Skeletal muscle satellite cell (primary cell): ENCODE data around the gene C16orf90.
"Not testable (repeated sequence)": the region's sequence is repeated elsewhere in the genome, so short reads cannot be mapped to it uniquely, and the experiment has no call there.

Experiments used
- H3K27me3 ChIP-seq: 2 replicates; pipeline ENCODE4 v1.7.0; 2013; ENCODE audit warnings: low read length; ENCODE audit not compliant: control insufficient read depth, insufficient read depth
- H3K36me3 ChIP-seq: 2 replicates; pipeline ENCODE4 v1.7.0; 2013; ENCODE audit warnings: mild to moderate bottlenecking, control low read depth, low read length; ENCODE audit not compliant: insufficient read depth
- H3K4me1 ChIP-seq: 2 replicates; pipeline ENCODE4 v1.7.0; 2013; ENCODE audit warnings: low read length; ENCODE audit not compliant: control insufficient read depth, insufficient read depth
- H3K4me2 ChIP-seq: 2 replicates; pipeline ENCODE4 v1.7.0; 2013; ENCODE audit warnings: mild to moderate bottlenecking, low read length
- H3K4me3 ChIP-seq: 2 replicates; pipeline ENCODE4 v1.7.0; 2013; ENCODE audit warnings: low read length
- H3K9ac ChIP-seq: 2 replicates; pipeline ENCODE4 v1.7.0; 2013; ENCODE audit warnings: mild to moderate bottlenecking, low read depth, low read length, moderate library complexity
- H3K9me3 ChIP-seq: replicated peaks from 2 replicates; pipeline ENCODE4 v1.7.0; 2013; ENCODE audit warnings: mild to moderate bottlenecking, control low read depth, low read length

C16orf90 gene

GRCh38 chr16:3527216-3527829 is 32.0 kb upstream of the C16orf90 start:
- not testable (repeated sequence) for H3K9me3 ChIP-seq
- H3K36me3 ChIP-seq = peaks cover 30% of the 10 kb centered on the region

GRCh38 chr16:3525951-3526350 is 30.7 kb upstream of the C16orf90 start:
- Histone ChIP-seq H3K36me3 (peaks cover 29% of the 10 kb centered on the region), H3K9ac (no peak overlapping the region), H3K4me3 (no peak overlapping the region), H3K4me2 (no peak overlapping the region), H3K9me3 (no peaks in the 10 kb centered on the region), H3K4me1 (no peaks in the 10 kb centered on the region), H3K27me3 (no peaks in the 10 kb centered on the region)

More at GRCh38 chr16:3527216-3527829, 32.0 kb upstream of the C16orf90 start:
- not testable (repeated sequence) for H3K27me3 ChIP-seq, H3K4me3 ChIP-seq, H3K4me1 ChIP-seq, H3K4me2 ChIP-seq, H3K9ac ChIP-seq

DNA sequence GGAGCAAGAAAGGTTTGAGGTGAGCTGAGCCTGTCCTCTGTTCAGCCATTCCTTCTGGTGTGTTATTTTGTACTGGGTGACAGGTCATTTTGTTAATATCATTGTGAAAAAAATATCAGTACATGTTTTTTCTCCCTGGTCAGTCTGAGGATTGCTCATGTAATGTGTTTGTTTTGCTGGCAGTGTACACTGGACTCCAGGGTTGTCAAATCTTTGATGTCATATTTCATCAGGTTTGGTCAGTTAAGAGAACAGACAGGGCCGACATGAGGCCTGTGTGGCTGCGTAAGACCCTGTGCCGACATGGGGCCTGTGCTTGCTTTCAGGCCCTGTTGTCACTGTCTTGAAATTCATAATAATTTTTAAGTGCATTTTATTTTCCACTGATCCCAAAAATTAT is 28.0 kb upstream of the C16orf90 start:
- Histone ChIP-seq H3K9me3 (no peaks in the 10 kb centered on the region), H3K9ac (no peak overlapping the region), H3K4me2 (no peak overlapping the region), H3K36me3 (peaks cover 22% of the 10 kb centered on the region), H3K4me3 (no peak overlapping the region), H3K4me1 (no peaks in the 10 kb centered on the region), H3K27me3 (no peaks in the 10 kb centered on the region)

GRCh38 chr16:3520841-3521240 is 25.6 kb upstream of the C16orf90 start:
- Histone ChIP-seq H3K36me3 (peaks cover 29% of the 10 kb centered on the region), H3K9me3 (no peaks in the 10 kb centered on the region), H3K27me3 (no peaks in the 10 kb centered on the region), H3K4me2 (no peak overlapping the region), H3K4me1 (no peaks in the 10 kb centered on the region), H3K4me3 (no peak overlapping the region), H3K9ac (no peak overlapping the region)

DNA sequence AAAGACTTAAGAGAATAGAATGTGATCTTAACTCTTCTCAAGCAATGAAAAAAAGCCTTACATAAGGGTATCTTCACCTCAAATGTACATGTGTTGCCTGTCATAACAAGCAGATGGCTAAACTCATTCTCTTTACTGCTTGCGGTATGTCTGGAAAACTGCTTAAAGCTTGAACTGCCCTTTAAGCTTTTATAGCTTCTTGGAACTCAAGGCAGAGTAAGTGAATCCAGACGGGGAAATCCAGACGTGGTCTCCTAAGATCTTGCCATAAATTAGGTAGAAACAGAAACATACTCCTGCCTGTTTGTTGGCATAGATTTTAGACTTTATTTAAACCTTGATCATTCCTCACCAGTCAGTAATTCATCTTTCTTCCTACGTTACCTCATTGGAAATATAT is 25.1 kb upstream of the C16orf90 start:
- Histone ChIP-seq H3K9me3 (no peaks in the 10 kb centered on the region), H3K4me3 (no peak overlapping the region), H3K4me1 (no peaks in the 10 kb centered on the region), H3K27me3 (no peaks in the 10 kb centered on the region), H3K4me2 (no peak overlapping the region), H3K9ac (no peak overlapping the region), H3K36me3 (peaks cover 30% of the 10 kb centered on the region)

DNA sequence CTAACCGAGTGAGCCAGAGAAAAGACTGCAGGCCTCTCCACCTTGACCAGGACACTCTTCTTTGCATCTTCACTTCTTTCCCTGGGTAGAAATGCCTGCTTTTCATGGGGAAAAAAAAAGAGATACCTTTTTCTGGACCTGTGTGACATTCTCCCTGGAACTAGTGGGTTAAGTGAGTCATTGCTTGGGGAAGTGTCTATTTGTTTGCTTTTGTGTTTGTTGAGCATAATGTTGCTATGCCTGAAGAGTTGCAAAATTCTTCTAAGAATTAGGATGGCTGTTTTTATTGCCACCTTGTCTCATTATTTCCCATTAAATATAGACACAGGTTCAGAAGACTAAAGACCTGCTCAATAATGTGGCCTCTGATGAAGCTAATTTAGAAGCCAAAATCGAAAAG is 24.3 kb upstream of the C16orf90 start:
- Histone ChIP-seq H3K36me3 (peaks cover 25% of the 10 kb centered on the region), H3K4me3 (no peak overlapping the region), H3K4me2 (no peak overlapping the region), H3K27me3 (no peaks in the 10 kb centered on the region), H3K9ac (no peak overlapping the region), H3K4me1 (no peaks in the 10 kb centered on the region), H3K9me3 (no peaks in the 10 kb centered on the region)

GRCh38 chr16:3518986-3519348 is 23.7 kb upstream of the C16orf90 start:
- Histone ChIP-seq H3K27me3 (no peaks in the 10 kb centered on the region), H3K4me3 (no peak overlapping the region), H3K4me1 (no peaks in the 10 kb centered on the region), H3K9me3 (no peaks in the 10 kb centered on the region), H3K9ac (no peak overlapping the region), H3K4me2 (no peak overlapping the region), H3K36me3 (peaks cover 27% of the 10 kb centered on the region)

- Histone ChIP-seq H3K4me1 (no peaks in the 10 kb centered on the region), H3K9me3 (no peaks in the 10 kb centered on the region), H3K4me2 (no peak overlapping the region), H3K4me3 (no peak overlapping the region), H3K9ac (no peak overlapping the region), H3K36me3 (peaks cover 27% of the 10 kb centered on the region), H3K27me3 (no peaks in the 10 kb centered on the region)
Observed at GRCh38 chr16:3518292-3518985, 23.1 kb upstream of the C16orf90 start.

GRCh38 chr16:3515897-3516296 is 20.6 kb upstream of the C16orf90 start:
- Histone ChIP-seq H3K4me2 (no peak overlapping the region), H3K9ac (no peak overlapping the region), H3K27me3 (no peaks in the 10 kb centered on the region), H3K9me3 (no peaks in the 10 kb centered on the region), H3K4me3 (no peak overlapping the region), H3K36me3 (peaks cover 31% of the 10 kb centered on the region), H3K4me1 (no peaks in the 10 kb centered on the region)

- no peaks in the 10 kb centered on the region for H3K9me3 ChIP-seq
- no peaks in the 10 kb centered on the region for H3K4me1 ChIP-seq
- no peak overlapping the region for H3K4me2 ChIP-seq
- H3K36me3 ChIP-seq = peaks cover 35% of the 10 kb centered on the region
- no peaks in the 10 kb centered on the region for H3K27me3 ChIP-seq
- no peak overlapping the region for H3K9ac ChIP-seq
- no peak overlapping the region for H3K4me3 ChIP-seq
Observed at GRCh38 chr16:3514621-3515020, 19.3 kb upstream of the C16orf90 start.

GRCh38 chr16:3513892-3514583 is 18.7 kb upstream of the C16orf90 start:
- H3K9ac ChIP-seq = no peak overlapping the region
- H3K27me3 ChIP-seq = no peaks in the 10 kb centered on the region
- H3K9me3 ChIP-seq = no peaks in the 10 kb centered on the region
- H3K4me1 ChIP-seq = no peaks in the 10 kb centered on the region
- H3K36me3 ChIP-seq = peaks cover 35% of the 10 kb centered on the region
- no peak overlapping the region for H3K4me3 ChIP-seq
- no peak overlapping the region for H3K4me2 ChIP-seq
